HG03439 (cell line): ENCODE data around the gene PDSS2.
A peak's percentile ranks its signal among the peaks of the same experiment; 100 is the strongest.

Experiments
- ATAC-seq: cut with Tn5 transposase; IDR thresholded peaks from one replicate; pipeline ENCODE4 v1.9.1; 2021; ENCODE audit warnings: mild to moderate bottlenecking, moderate library complexity; ENCODE audit not compliant: unreplicated experiment

Gene PDSS2, protein sequence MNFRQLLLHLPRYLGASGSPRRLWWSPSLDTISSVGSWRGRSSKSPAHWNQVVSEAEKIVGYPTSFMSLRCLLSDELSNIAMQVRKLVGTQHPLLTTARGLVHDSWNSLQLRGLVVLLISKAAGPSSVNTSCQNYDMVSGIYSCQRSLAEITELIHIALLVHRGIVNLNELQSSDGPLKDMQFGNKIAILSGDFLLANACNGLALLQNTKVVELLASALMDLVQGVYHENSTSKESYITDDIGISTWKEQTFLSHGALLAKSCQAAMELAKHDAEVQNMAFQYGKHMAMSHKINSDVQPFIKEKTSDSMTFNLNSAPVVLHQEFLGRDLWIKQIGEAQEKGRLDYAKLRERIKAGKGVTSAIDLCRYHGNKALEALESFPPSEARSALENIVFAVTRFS

DNA sequence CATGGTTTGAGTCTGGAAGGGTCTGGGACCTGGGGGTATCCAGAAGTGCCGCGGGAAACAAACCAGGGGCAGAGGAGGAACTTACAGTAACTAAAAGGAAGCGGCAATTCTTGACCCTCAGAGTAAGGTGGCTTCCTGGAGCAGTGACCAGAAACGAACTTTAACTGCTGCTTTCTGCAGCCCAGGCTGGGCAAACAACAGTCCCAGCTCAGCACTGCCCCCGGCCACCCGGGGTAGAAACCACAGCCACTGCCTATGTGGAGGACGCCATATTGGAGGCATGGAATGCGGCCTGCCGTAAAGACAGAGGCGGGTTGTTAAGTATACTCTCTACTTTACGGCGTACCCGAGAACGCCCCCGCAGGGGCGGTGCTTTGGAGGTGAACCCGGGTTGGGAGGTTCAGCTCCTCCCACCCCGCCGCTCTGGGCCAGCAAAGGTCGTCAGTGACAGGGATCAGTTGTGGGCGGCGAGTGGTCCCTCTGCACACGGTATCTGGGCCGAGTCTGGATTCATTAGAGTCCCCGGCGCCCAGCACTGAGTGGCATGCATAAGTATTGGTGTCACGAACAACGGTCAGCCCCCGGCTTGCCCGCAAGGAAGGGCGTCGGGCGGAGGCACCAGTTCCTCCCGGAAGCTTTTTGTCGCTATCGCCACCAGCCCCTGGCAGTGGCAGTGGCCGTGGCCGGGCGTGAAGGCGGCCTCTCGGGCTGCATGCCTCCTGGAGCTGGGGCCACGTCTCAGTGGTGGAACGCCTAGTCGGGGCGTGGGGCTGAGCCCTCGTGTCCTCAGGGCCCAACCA lies at the start of gene PDSS2:
Gene PDSS2 (minus strand): TSS at position 282 of the 800 bp plus-strand sequence. CDS start 279 bp downstream, at position 3.
- ATAC-seq = peak; percentile 97

DNA sequence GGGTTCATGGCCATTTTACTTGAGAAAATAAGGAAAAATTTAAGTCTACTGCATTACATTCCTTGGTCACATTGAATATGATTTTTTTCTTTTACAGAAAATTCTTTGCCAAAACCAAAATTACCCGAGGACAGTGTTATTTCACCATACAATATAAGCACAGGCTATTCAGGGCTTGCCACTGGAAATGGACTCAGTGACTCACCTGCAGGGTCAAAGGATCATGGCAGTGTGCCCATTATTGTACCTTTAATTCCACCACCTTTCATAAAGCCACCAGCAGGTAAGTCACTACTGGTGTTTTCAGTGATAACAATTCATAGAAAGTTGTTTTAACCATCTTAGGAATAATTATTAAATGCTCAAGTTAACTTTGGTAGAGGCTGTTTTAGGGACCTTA lies 46.8 kb upstream of the PDSS2 start:
- ATAC-seq = no peak

DNA sequence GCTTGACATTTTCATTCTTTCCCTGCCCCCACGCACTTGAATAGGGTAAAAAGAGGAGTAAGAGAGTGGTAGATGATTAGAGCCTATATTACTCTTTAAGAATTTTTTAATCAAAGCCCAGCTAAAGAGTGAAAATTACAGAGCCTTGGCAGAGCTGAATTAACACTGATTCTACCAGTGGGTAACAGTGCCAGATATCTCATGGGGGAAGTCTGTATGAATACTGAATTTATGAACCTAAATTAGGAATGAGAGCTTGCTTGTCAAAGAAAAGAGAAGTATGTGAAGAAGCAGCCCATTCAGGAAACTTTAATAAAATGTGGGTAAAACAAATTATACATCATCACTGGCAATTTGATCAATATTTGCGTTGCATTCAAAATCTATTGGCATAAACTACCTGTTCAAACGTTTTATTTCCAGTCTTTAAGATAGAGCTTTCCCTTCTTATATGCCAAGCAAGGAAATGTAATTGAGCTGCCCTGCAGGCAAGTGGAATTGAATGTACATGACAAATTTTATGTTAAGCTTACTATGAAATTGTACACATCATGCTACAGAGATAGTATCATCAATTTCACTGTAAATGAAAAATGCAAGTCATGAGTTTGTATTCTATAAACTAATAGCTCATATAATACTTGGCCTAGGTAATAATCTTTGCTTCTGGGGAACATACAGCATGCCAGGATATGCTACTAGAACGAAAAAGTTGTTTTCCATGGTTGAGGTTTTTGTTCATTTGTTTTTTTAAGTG lies 45.1 kb upstream of the PDSS2 start:
- ATAC-seq = no peak

DNA sequence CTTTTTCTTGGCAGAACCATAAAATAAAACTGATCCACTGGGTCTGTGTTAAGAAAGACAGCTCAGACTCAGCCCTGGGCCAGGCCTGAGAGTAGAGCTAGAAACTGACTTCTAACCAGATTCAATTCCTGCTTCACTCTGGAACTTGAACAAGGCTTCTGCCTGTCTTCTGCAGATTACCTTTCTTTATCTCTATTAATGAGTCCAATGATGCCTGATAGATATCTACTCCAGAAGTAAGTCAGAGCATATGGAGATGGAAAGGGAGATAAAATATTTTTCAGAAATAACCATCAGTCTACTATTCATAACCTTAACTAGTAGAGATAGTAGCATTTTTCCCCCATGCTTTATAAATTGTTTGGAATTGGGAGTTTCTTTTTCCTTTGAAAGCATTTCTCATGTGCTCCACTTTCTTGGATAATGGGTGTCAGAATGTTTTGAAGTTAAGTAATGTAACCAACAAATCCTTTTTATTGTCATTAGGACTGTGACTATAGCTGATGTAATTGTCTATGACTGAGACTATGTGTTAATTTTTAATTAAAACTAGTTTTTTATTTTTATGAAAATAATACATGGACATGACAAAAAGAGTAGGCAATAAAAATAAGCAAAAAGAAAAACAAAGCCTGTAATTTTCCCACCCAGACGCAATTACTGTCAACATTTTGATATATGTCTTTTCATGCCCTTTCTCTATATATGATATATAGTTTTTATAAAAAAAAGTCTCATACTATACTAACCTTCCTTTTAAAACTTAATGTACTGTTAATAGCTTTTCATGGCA lies 37.7 kb upstream of the PDSS2 start:
- ATAC-seq = no peak

DNA sequence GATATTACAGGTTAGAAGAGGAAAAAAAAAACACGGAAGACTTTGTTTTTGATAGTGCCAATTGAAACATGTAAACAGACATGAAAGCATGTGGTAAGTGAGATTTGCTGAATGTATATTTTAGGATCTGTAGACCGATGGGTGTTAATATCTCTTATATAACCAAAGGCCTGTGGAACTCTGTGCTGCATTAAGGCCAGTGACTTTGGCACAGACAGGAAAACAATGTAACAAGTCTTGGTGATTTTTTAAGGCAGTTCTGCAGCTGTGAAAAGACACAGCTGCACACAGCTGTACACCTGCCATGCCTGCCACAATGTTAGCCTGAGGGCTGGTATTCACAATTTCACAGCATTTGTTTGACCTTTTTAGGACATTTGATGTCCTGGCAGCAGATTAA lies 36.6 kb upstream of the PDSS2 start:
- no peak for ATAC-seq

DNA sequence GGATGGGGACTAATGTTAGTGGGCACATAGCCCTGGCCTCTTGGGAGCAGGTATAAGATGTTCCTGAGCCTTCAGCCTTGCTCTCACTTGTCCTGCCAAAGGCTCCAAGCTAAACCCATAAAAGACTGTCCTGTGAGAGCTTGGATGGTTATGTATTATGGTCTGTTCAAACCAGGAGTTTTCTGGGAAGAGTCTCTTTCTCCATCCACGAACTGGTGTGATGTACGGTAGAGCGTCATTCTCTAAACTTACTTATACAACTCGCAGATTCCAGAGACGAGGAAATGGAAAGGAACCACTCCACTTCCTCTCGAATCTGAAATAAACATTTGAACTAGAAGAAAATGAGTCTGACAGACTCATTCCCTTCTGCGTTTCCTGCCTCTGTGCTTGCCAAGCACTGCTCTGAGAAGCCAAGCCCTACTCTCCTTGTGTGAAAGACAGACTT lies 35.9 kb upstream of the PDSS2 start:
- ATAC-seq = no peak

DNA sequence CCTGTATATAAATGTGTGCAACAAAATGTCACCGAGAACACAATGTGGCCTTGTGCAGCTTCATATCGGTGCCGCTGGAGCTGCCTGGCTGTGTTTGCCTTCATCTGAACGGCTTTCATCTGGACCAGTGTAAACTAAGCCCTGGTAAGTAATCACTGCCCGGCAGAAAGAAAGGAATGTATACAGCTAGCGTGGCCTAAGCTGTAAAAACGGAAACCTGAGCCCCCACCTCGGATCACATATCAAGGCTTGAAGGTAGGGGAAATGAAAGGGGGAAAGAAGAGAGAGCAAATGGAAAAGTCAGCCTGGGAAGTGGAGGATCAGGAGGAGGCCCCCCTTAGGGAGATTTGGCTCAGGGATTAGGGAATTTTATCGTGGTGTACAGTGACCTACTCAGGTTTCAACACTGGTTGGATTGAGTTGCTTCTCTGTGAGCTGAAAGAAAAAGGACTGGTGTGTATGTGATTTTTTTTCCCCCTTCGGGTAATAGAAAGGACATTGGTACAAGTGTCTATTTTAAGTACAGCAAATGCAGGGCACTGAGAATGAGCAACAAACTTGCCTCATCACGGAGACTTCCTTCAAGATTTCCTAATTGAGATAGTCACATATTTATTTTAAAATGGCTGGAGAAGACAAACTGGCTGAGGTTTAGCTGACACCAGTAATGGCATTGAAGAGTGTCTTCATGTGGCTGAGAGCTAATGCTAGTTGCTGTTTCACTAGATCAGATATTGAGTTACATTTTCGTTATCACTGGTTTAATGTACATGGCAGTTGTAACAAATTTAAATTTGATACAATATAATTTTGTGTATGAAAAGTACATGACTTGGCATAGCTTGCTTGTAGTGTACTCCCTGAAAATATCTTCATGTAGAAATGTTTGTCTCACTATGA lies 34.0 kb upstream of the PDSS2 start:
- ATAC-seq = no peak

DNA sequence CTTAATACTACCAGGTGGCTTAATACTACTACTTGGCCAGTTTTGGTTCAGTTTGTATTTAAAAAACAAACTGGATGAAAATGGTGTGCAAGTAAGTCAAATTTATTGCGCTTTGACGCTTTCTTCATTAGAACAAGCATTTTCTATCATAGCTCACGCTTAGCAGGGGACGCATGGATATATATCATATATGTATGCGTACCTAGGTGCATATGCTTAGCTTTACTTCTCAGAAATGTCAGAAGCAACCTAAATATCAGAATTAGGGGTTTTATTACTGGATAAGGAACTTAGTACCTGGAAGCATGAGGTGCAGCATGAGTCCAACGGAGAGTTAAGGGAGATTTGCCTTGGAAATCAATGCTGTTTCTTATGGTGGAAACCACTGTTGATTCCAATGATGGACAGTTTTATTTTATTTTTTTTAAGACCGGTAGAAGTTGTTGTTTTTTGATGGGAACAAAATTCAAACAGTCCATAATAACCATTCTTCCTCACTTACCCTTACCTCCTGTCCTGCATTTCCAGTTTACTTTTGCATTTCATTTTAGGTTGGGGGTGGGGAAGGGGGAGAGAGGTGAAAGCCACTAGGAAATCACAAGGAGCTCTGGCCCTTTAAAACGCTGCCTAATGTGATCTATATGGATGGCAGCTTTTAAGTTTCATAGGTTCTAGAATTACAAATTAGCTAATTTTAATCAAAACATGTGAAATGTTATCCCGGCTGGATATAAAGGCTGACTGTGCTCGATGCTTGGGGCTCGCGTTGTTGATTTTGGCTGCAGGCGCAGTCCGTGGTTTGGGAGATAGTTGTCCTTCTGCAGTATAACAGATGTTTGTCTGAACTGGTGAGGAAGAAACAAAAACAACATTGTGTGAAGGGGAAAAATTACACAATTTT lies 32.6 kb upstream of the PDSS2 start:
- no peak for ATAC-seq

DNA sequence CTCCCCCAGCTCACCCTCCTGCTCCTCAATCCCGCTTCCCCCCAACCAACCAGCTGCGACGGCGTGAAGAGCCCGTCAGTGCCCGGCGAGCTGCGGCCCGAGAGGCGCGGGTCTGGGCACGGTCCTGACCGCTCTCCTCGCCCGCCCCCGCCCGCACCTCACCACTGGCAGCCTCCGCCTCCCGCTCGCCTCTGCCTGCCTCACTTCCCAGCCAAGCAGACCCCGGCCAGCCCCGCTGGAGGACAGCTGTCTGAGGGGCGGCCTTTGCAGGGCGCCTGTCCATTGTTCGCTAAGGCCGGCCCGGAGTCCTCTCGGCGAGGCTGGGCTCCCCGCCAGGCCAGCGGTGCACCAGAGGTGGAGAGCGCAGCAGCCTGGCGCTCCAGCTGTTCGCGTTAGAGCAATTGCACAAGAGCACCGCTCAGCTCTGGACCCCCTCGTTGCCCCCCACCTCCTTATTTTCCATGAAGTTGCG lies 31.8 kb upstream of the PDSS2 start:
- ATAC-seq = no peak

DNA sequence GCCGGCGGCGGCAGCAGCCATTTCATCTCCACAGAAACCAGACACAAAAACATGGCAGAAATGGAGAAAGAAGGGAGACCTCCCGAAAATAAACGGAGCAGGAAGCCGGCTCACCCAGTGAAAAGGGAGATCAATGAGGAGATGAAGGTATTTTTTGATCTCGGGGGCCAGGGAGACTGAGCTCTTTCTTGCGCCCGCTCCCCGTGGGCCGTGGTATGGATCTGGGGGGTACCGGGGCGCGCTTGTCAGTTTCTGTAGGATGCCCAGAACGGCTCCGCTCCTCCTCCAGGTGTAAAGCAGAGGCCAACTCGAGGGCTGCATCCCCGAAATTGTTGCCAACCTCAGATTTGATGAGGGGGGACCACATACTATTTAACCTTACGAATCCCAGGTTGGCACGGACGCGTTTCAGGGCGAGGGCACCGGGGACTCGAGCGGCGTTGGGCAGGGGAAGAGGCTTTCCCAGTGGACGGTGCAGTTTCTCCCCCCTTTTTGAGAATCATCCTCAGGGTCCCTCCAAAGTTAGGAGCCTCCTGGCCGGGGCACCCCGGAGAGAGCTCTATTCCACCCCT lies 31.3 kb upstream of the PDSS2 start:
- no peak for ATAC-seq

DNA sequence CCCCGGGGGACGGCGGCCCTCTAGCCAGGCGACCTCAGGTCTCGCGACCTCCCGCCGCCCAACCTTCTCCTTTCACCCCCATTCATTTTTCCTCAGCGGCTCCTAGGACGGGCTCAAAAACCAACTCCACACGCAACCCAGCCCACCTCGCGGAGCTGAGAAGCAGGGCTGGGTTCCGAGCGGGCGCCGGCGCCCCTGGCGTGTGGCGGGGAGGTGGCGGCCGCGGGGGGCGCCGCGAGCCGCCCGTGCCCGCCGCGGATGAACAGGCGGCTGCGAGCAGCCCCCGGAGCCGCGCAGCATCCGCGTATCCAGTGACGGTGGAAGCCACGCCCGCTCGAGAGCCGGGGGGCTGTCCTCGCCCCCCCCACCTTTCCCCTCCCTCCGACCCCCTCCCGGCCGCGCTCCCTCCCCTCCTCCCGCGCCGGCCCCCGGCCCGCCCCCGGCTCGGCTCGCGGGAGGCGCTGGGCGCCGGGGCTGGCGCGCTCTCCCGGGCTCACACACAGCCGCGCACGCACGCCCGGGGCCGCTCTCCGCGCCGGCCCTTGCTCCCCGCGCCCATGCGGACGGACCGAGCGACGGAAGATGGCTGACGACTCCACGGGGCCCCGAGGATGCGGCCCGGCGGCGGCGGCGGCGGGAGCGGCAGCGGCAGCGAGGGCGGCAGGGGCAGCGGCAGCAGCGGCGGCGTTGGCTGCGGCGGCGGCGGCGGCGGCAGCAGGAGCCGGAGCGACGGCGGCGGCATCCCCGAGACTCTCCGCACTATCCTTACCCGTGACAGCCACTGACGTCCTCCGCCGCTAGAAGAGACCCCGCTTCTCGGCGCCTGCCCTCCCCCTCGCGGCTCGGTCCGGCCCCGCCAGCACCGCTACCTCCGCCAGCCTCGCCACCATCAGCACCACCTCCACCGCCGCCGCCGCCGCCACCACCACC lies 30.5 kb upstream of the PDSS2 start, which contains the start of gene SOBP:
Gene SOBP (plus strand): TSS at position 482 of the 930 bp plus-strand sequence. CDS start 500 bp downstream, outside the sequence.
- ATAC-seq = peak; percentile 48

DNA sequence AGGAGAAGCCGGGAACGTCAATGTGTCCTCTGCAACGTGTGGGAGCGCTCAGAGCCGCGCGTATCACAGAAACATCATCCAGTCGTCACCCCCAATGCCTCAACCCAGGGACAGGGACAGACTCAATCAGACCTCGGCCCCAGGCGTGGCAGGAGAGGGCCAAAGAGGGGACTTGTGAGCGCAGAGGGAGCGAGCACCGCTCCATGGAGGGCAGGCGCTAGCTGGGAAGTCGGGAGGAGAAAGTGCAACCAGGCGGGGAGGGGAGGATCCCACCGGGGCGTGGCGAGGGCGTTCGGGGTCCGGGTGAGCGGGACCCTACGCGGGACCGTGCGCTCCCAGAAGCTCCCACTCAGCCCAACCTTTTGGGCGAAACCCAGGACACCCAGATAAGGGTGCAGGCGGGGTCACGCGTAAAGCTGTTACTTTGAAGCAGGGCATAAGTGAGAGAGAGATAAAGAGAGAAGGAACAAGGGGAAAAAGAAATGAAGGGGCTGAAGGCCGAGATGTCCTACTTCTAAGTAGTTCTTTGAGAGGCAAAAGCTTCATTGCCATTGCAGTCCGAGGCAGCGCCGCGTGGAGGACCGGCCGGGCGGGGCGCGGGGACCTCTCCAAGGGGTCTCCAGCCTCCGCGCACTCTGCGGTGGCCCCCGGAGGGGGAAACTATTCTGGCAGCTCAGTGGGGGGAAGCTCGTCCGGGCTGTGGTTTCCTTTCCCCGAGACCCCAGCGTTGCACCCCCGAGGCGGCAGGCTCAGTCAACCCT lies 29.7 kb upstream of the PDSS2 start:
- no peak for ATAC-seq

DNA sequence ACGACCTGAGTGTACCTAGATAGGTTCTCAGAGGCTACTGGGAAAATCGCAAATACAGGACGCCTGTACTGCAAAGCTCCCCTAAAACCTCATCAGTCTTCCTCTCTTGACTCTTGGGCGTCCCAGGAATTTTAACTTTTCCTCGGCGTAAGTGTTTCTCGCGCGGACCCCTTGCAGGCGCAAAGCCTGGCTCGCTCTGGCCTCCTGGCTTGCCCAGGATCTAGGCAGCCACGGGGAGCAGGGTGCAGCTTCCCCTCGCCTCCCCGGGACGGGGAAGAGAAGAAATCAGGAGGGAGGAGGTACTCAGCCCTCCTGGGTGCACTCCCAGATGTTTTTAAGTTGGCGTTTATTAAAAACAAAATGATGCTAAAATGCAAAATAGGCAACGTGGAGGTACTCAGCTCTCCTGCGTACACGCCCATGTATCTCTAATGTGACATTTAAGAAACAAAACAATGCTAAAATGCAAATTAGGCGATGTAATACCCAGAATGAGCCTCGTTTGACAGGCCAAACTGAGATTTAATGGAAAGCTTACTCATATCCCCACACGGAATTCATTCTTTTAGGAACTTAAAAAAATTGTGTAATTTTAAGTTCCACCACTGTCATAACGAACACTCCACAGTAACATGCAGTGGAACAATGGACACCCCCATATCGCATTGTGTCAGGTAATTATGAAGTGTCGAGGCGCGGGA lies 29.0 kb upstream of the PDSS2 start:
- ATAC-seq = no peak

DNA sequence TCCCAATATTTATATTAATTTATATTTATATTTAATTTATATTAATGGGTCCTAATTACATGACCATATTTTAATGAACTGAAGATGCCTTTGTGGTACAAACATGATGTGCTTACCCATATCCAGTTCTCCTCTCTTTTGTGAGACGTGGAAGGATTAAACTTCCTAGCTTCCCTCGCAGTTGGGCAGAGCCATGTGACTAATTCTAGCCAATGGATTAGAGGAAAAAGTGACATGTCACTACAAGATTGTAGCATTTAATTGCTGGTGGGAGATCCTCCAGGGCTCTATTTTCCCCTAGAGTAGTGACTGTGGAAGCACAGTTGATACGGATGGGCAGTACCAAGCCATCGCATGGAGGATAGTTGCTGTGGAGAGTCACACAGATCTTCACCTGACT lies 25.8 kb upstream of the PDSS2 start:
- no peak for ATAC-seq

DNA sequence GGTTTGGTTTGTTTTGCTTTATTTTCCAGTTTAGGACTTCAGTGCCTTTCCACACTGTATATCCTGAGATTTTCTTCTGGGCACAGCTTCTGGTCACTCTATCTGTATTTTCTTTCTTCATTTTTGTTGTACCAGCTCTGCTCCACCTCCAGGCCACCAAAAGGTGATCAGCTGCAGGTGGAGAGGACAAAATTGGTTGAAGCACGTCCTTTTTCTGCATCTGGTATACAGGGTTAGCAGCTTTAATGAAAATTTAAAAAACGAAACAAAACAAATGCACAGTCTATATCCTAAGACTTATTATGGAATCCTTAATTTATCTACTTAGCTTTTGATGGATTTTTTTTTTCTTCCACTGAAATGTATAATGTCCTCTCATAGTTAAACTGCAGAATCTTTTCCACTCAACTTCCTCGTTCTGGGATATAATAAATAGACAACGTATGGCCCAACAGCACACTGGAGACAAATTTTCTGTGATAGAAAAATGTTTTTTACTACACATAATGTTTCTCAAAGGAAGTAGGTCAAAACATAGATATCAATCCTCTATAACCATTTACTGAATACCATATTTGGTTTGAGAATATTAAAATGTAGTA lies 19.8 kb upstream of the PDSS2 start:
- no peak for ATAC-seq
